Medulla oblongata (tissue), 1 donor: Measurements from ENCODE around the gene RRN3.
"Not testable (repeated sequence)": the region's sequence is repeated elsewhere in the genome, so short reads cannot be mapped to it uniquely, and the experiment has no call there.

ENCODE experiments used
- DNase-seq: peaks from one replicate; pipeline ENCODE4 v3.0.0-alpha.2; 2015; ENCODE audit errors: extremely low spot score

The RRN3 gene

GRCh38 chr16:15100372-15100987 is 6.4 kb upstream of the RRN3 start:
- DNase-seq, result not testable (repeated sequence)

- not testable (repeated sequence) for DNase-seq
Observed at GRCh38 chr16:15099366-15099909, 5.4 kb upstream of the RRN3 start.

GRCh38 chr16:15096583-15096972 is 2.5 kb upstream of the RRN3 start:
- not testable (repeated sequence) for DNase-seq

- DNase-seq, result not testable (repeated sequence)
Observed at GRCh38 chr16:15093571-15093954, 509 bp downstream of the RRN3 start.

- not testable (repeated sequence) for DNase-seq
Observed at GRCh38 chr16:15090663-15091269, 3.3 kb downstream of the RRN3 start.

GRCh38 chr16:15082788-15083187 is 11.3 kb downstream of the RRN3 start:
- not testable (repeated sequence) for DNase-seq

GRCh38 chr16:15080883-15081282 is 13.2 kb downstream of the RRN3 start:
- DNase-seq, result not testable (repeated sequence)

GRCh38 chr16:15076161-15076560 is 17.9 kb downstream of the RRN3 start:
- DNase-seq, result not testable (repeated sequence)

GRCh38 chr16:15073101-15073500 is 21.0 kb downstream of the RRN3 start:
- DNase-seq, result no peak

- DNase-seq, result not testable (repeated sequence)
Observed at GRCh38 chr16:15071916-15072769, 21.9 kb downstream of the RRN3 start.

GRCh38 chr16:15071013-15071412 is 23.1 kb downstream of the RRN3 start:
- not testable (repeated sequence) for DNase-seq

- not testable (repeated sequence) for DNase-seq
Observed at GRCh38 chr16:15066690-15067089, 27.4 kb downstream of the RRN3 start.

- not testable (repeated sequence) for DNase-seq
Observed at GRCh38 chr16:15065961-15066360, 28.1 kb downstream of the RRN3 start.

- not testable (repeated sequence) for DNase-seq
Observed at GRCh38 chr16:15062085-15062810, 31.8 kb downstream of the RRN3 start.

- DNase-seq, result no peak
Observed at GRCh38 chr16:15059324-15059723, 34.7 kb downstream of the RRN3 start.

- DNase-seq, result no peak
Observed at GRCh38 chr16:15057681-15058417, 36.2 kb downstream of the RRN3 start.

- DNase-seq, result no peak
Observed at GRCh38 chr16:15055141-15056053, 38.7 kb downstream of the RRN3 start.

GRCh38 chr16:15054357-15055140 is 39.5 kb downstream of the RRN3 start:
- no peak for DNase-seq

- DNase-seq, result no peak
Observed at GRCh38 chr16:15053904-15054303, 40.2 kb downstream of the RRN3 start.
